CD14-positive monocyte (primary cell): ENCODE measurements around the gene RCAN2. TPM values are rescaled to one million over a fixed set of nuclear protein-coding genes. Genes with fewer than 3 reads are reported as not detected.

Experiments used
- DNase-seq, 3 donors: peaks; one replicate each; pipeline ENCODE4 v3.0.0-alpha.2; 2011 to 2022
- H2AFZ ChIP-seq: 2 replicates; pipeline ENCODE4 v1.6.0; 2012; ENCODE audit warnings: mild to moderate bottlenecking, low read depth, low read length, inconsistent platforms; ENCODE audit not compliant: insufficient read depth, poor library complexity, severe bottlenecking
- H3K27ac ChIP-seq, 2 donors: 1 replicate in 1 of 2; 2 replicates in 1 of 2; pipeline ENCODE4 v1.5.1; 2012 to 2013; ENCODE audit warnings: low read length in 2 of 2, control low read depth in 1 of 2, inconsistent platforms in 1 of 2, low read depth in 1 of 2, mild to moderate bottlenecking in 1 of 2
- H3K27me3 ChIP-seq, 2 donors: one replicate each; pipeline versions ENCODE4 v1.6.0 to v1.6.1; 2011 to 2013; ENCODE audit warnings: low read length in 2 of 2; ENCODE audit not compliant: control insufficient read depth in 2 of 2, insufficient read depth in 2 of 2
- H3K36me3 ChIP-seq, 2 donors: replicated peaks in 1 of 2; 1 replicate in 1 of 2; 2 replicates in 1 of 2; pipeline versions ENCODE4 v1.5.1 to v1.6.1; 2012 to 2013; ENCODE audit warnings: low read length in 2 of 2, control low read depth in 1 of 2, inconsistent platforms in 1 of 2, mild to moderate bottlenecking in 1 of 2; ENCODE audit not compliant: insufficient read depth in 2 of 2, control insufficient read depth in 1 of 2
- H3K4me1 ChIP-seq, 2 donors: 1 replicate in 1 of 2; 2 replicates in 1 of 2; pipeline versions ENCODE4 v1.5.1 to v1.6.1; 2012 to 2013; ENCODE audit warnings: low read length in 2 of 2, control low read depth in 1 of 2, inconsistent platforms in 1 of 2, mild to moderate bottlenecking in 1 of 2, moderate library complexity in 1 of 2; ENCODE audit not compliant: insufficient read depth in 2 of 2, control insufficient read depth in 1 of 2
- H3K4me2 ChIP-seq: replicated peaks from 2 replicates; pipeline ENCODE3; 2012; ENCODE audit warnings: low read length, moderate library complexity, mild to moderate bottlenecking; ENCODE audit not compliant: poor library complexity, severe bottlenecking; ENCODE audit errors: extremely low read depth
- H3K4me3 ChIP-seq, 3 experiments: fragments of 200-600 bp in 1 of 3; sonication (generic) in 1 of 3; replicated peaks in 1 of 3; 1 replicate in 2 of 3; 2 replicates in 1 of 3; pipeline ENCODE4 v1.5.1; 2011 to 2013; ENCODE audit warnings: low read length in 3 of 3, mild to moderate bottlenecking in 3 of 3, control low read depth in 2 of 3, low read depth in 2 of 3, inconsistent platforms in 1 of 3, moderate library complexity in 1 of 3
- H3K79me2 ChIP-seq: 2 replicates; pipeline ENCODE4 v1.6.0; 2012; ENCODE audit warnings: mild to moderate bottlenecking, control low read depth, inconsistent platforms, low read length, moderate library complexity; ENCODE audit not compliant: insufficient read depth
- H3K9ac ChIP-seq: 2 replicates; pipeline ENCODE4 v1.6.0; 2017; ENCODE audit warnings: low read length, mild to moderate bottlenecking; ENCODE audit not compliant: insufficient read depth, poor library complexity, severe bottlenecking
- H3K9me3 ChIP-seq, 2 donors: replicated peaks in 1 of 2; 1 replicate in 1 of 2; 2 replicates in 1 of 2; pipeline versions ENCODE4 v1.5.1 to v1.6.1; 2012 to 2013; ENCODE audit warnings: low read length in 2 of 2, control low read depth in 1 of 2; ENCODE audit not compliant: control insufficient read depth in 1 of 2, insufficient read depth in 1 of 2
- H4K20me1 ChIP-seq: 2 replicates; pipeline ENCODE4 v1.6.0; 2012; ENCODE audit warnings: mild to moderate bottlenecking, low read length, control low read depth, moderate library complexity; ENCODE audit not compliant: insufficient read depth
- H3K27ac Mint-ChIP-seq, 7 donors: one replicate each; pipeline ENCODE4 v1.8.0; 2020; ENCODE audit warnings: mild to moderate bottlenecking in 7 of 7, mixed read lengths in 7 of 7, moderate library complexity in 6 of 7, inconsistent platforms in 2 of 7
- H3K27me3 Mint-ChIP-seq, 3 donors: one replicate each; pipeline ENCODE4 v1.8.0; 2021 to 2022; ENCODE audit warnings: low read depth in 3 of 3, mild to moderate bottlenecking in 3 of 3, mixed read lengths in 3 of 3, moderate library complexity in 3 of 3, inconsistent platforms in 1 of 3
- H3K36me3 Mint-ChIP-seq, 2 donors: one replicate each; pipeline ENCODE4 v1.8.0; 2020; ENCODE audit warnings: mixed read lengths in 2 of 2, inconsistent platforms in 1 of 2, mild to moderate bottlenecking in 1 of 2
- H3K4me1 Mint-ChIP-seq: one replicate; pipeline ENCODE4 v1.8.0; 2020; ENCODE audit warnings: mild to moderate bottlenecking, mixed read lengths
- H3K4me3 Mint-ChIP-seq, 2 donors: one replicate each; pipeline ENCODE4 v1.8.0; 2020; ENCODE audit warnings: mild to moderate bottlenecking in 2 of 2, mixed read lengths in 2 of 2, moderate library complexity in 1 of 2
- H3K9me3 Mint-ChIP-seq, 7 donors: one replicate each; pipeline ENCODE4 v1.8.0; 2020 to 2022; ENCODE audit warnings: mixed read lengths in 7 of 7, mild to moderate bottlenecking in 6 of 7, moderate library complexity in 6 of 7, inconsistent platforms in 2 of 7
- WGBS: methylation state at CpG from one replicate; pipeline ENCODE4 v1.1.5; 2013; ENCODE audit warnings: missing lambda C conversion rate; ENCODE audit not compliant: insufficient coverage; 5-methylcytosine and 5-hydroxymethylcytosine counted together
- intact Hi-C, 2 donors: fragments of 100-400 bp; cut with micrococcal nuclease; formaldehyde crosslinking; loops; one replicate each; pipeline versions ENCODE4 v1.15.0 to v1.15.1; 2023
- polyA plus RNA-seq, 3 donors: library from polyadenylated mRNA; depleted of rRNA in 1 of 3; unstranded in 2 of 3; stranded (reverse) in 1 of 3; fragments of 300-500 nt in 2 of 3; fragments of >200 nt in 1 of 3; fragmentation: Illumina TruSeq in 2 of 3; gene quantifications; 1 replicate in 2 of 3; 2 replicates in 1 of 3; pipeline ENCODE4 v1.2.3, GENCODE V29; 2012 to 2021
- TF ChIP-seq, protein P1 (sequence below): fragments of 200-600 bp; IDR thresholded peaks from one replicate; pipeline ENCODE4 v1.8.0; 2022; ENCODE audit warnings: antibody characterized with exemption, mild to moderate bottlenecking

The RCAN2 gene
- polyA plus RNA-seq, 3 donors = not detected

DNA sequence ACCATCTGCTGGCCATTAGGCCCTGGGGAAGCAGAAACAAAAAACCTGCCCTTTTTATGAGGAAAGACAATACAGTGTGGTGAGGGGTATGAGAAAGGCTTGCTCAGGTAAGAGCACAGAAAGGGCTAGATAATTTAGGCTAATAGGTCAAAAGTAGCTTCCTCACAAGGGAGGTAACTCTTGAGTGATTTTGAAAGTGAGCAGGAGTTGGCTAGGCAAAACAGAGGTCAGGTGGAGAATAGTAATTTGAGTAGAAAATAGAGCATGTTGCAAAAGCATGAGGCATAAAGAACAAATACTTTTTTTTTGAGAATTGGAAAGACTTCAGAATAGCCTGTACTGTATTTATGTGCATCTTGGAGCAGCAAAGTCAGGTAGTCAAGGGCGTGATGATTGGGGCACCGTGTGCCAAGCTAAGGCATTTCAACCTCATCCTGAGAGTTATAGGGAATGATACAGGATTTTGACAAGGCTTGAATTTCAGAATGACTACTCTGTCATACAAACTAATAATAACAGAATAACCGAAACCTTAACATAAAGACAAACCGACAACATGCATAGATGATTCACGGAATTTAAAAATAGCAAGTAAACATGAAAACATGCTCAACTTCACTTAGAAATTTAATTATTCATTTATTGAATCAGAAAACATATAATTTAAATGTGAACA, 197.5 kb downstream of the RCAN2 start:
- Histone ChIP-seq H3K79me2 (no peaks in the 10 kb centered on the region), H3K27me3 (no peaks in the 10 kb centered on the region), H3K9me3 (no peaks in the 10 kb centered on the region), H3K4me3 (no peak overlapping the region), H3K4me2 (no peak overlapping the region), H3K9ac (no peak overlapping the region), H3K4me1 (no peaks in the 10 kb centered on the region), H3K27ac (no peak overlapping the region), H4K20me1 (no peaks in the 10 kb centered on the region), H2AFZ (no peak overlapping the region), H3K36me3 (no peaks in the 10 kb centered on the region)
- intact Hi-C loops = no loop called here
- DNase-seq = no peak
- no peak overlapping the region for H3K27ac Mint-ChIP-seq
- H3K36me3 Mint-ChIP-seq = no peaks in the 10 kb centered on the region
- no peak overlapping the region for H3K4me3 Mint-ChIP-seq
- H3K4me1 Mint-ChIP-seq = peaks cover 2% of the 10 kb centered on the region
- peaks cover 0 to 2% (median 0%) of the 10 kb centered on the region in 7 donors for H3K9me3 Mint-ChIP-seq
- TF ChIP-seq, protein P1, sequence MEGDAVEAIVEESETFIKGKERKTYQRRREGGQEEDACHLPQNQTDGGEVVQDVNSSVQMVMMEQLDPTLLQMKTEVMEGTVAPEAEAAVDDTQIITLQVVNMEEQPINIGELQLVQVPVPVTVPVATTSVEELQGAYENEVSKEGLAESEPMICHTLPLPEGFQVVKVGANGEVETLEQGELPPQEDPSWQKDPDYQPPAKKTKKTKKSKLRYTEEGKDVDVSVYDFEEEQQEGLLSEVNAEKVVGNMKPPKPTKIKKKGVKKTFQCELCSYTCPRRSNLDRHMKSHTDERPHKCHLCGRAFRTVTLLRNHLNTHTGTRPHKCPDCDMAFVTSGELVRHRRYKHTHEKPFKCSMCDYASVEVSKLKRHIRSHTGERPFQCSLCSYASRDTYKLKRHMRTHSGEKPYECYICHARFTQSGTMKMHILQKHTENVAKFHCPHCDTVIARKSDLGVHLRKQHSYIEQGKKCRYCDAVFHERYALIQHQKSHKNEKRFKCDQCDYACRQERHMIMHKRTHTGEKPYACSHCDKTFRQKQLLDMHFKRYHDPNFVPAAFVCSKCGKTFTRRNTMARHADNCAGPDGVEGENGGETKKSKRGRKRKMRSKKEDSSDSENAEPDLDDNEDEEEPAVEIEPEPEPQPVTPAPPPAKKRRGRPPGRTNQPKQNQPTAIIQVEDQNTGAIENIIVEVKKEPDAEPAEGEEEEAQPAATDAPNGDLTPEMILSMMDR = no peak
- H3K27me3 Mint-ChIP-seq = peaks cover 0 to 7% (median 1%) of the 10 kb centered on the region in 3 donors
- no CpG with 5 or more reads among the region's 5 CpGs for WGBS

DNA sequence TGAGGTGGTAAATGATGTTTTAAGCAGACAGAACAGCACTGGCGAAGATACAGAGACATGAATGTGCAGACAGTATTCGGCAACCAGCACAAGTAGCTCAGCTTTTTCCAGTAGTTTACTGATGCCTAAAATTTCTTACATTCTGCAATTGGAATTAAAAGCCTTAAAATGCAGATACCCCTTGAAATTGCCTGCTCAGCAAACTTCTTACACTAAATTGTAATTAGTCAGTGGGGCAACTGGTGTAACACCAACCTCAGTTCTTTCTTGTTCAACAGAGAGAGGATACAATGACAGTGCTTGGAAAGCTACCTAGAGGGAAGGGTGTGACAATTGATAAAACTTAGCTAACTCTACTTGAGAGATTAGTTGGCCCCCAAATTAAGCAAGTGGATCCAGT, 199.4 kb downstream of the RCAN2 start:
- H3K27me3 Mint-ChIP-seq = peaks cover 0 to 7% (median 1%) of the 10 kb centered on the region in 3 donors
- WGBS = no CpG with 5 or more reads among the region's 2 CpGs
- no peaks in the 10 kb centered on the region for H4K20me1 ChIP-seq

More for the DNA sequence above, 199.4 kb downstream of the RCAN2 start:
- Mint-ChIP-seq H3K4me1 (peaks cover 4% of the 10 kb centered on the region), H3K27ac (no peak overlapping the region), H3K4me3 (no peak overlapping the region), H3K36me3 (no peaks in the 10 kb centered on the region), H3K9me3 (peaks cover 0 to 2% (median 0%) of the 10 kb centered on the region in 7 donors)
- intact Hi-C loops = no loop called here
- Histone ChIP-seq H3K4me2 (no peak overlapping the region), H3K27ac (no peak overlapping the region), H3K4me3 (no peak overlapping the region), H3K27me3 (no peaks in the 10 kb centered on the region), H3K4me1 (no peaks in the 10 kb centered on the region), H3K9ac (no peak overlapping the region), H3K79me2 (no peaks in the 10 kb centered on the region), H2AFZ (no peak overlapping the region), H3K36me3 (no peaks in the 10 kb centered on the region), H3K9me3 (no peaks in the 10 kb centered on the region)
- TF ChIP-seq, protein P1 = no peak
- DNase-seq = no peak
